Sigmoid colon (tissue), 7 donors: Measurements from ENCODE around the gene CSTPP1. TPM values are rescaled to one million over a fixed set of nuclear protein-coding genes. Genes with fewer than 3 reads are reported as not detected.

ENCODE experiments used
- DNase-seq: peaks from one replicate; pipeline ENCODE4 v3.0.0-alpha.2; 2019
- H3K27ac ChIP-seq, 4 donors: fragments of 200-600 bp; sonication (generic); one replicate each; pipeline ENCODE4 v1.5.1; 2016 to 2019; ENCODE audit warnings: mild to moderate bottlenecking in 1 of 4
- H3K27me3 ChIP-seq, 3 donors: fragments of 200-600 bp; sonication (generic); one replicate each; pipeline ENCODE4 v1.5.1; 2019; ENCODE audit warnings: mild to moderate bottlenecking in 1 of 3
- H3K36me3 ChIP-seq, 4 donors: fragments of 200-600 bp; sonication (generic); one replicate each; pipeline ENCODE4 v1.5.1; 2016 to 2019
- H3K4me1 ChIP-seq, 4 donors: fragments of 200-600 bp; sonication (generic); one replicate each; pipeline ENCODE4 v1.5.1; 2017 to 2019
- H3K4me3 ChIP-seq, 4 donors: fragments of 200-600 bp; sonication (generic); one replicate each; pipeline ENCODE4 v1.5.1; 2017 to 2019; ENCODE audit warnings: mild to moderate bottlenecking in 2 of 4, moderate library complexity in 1 of 4
- H3K9me3 ChIP-seq, 4 donors: fragments of 200-600 bp in 3 of 4; sonication (generic) in 3 of 4; one replicate each; pipeline versions ENCODE4 v1.5.1 to v1.6.1; 2013 to 2019
- CTCF ChIP-seq, 4 experiments: fragments of 450-650 bp in 3 of 4; fragments of 200-600 bp in 1 of 4; IDR thresholded peaks; one replicate each; pipeline ENCODE4 v1.5.1; 2016 to 2019; ENCODE audit warnings: antibody characterized with exemption in 4 of 4, mild to moderate bottlenecking in 3 of 4, moderate library complexity in 2 of 4
- EP300 ChIP-seq, 4 donors: sonication (generic); formaldehyde crosslinking; IDR thresholded peaks; one replicate each; pipeline ENCODE4 v1.6.1; 2017; ENCODE audit warnings: antibody characterized with exemption in 4 of 4
- POLR2A ChIP-seq, 2 donors: fragments of 450-650 bp; IDR thresholded peaks; one replicate each; pipeline ENCODE4 v1.6.1; 2016; ENCODE audit warnings: antibody characterized with exemption in 2 of 2, mild to moderate bottlenecking in 2 of 2, moderate library complexity in 2 of 2
- POLR2AphosphoS5 ChIP-seq, 4 donors: sonication (generic); formaldehyde crosslinking; IDR thresholded peaks; one replicate each; pipeline ENCODE4 v1.6.1; 2017; ENCODE audit warnings: antibody characterized with exemption in 4 of 4
- WGBS, 2 donors: extraction: QIAGEN DNeasy Blood & Tissue Kit; methylation state at CpG; one replicate each; pipeline ENCODE4 v1.1.7; 2013; 5-methylcytosine and 5-hydroxymethylcytosine counted together
- intact Hi-C: fragments of 100-400 bp; cut with DNase I; formaldehyde crosslinking; loops from one replicate; pipeline ENCODE4 v1.15.1; 2023
- polyA plus RNA-seq, 3 donors: library from polyadenylated mRNA; stranded (reverse); fragments of 200-250 nt; gene quantifications; one replicate each; pipeline ENCODE4 v1.2.3, GENCODE V29; 2013
- total RNA-seq, 4 donors: library from RNA; depleted of rRNA; stranded (reverse); fragments of >200 nt; gene quantifications; one replicate each; pipeline ENCODE4 v1.1.0, GENCODE V29; 2016
- donor health status: healthy with polysubstance abuse.
- donor health status: Bipolar disorder and iron deficiency.
- donor health status: healthy.

CSTPP1 gene
- total and polyA plus RNA-seq, 7 donors = 12.9 to 29.4 (median 22.8) TPM

- H3K36me3 ChIP-seq = no peaks in the 10 kb centered on the region
- no peak for DNase-seq
- WGBS, 2 donors = 70 to 78% methylated on average over 1 of the region's 1 CpG
- no peak for TF ChIP-seq POLR2AphosphoS5 (IDR thresholded peaks at IDR 0.05)
- TF ChIP-seq POLR2A (IDR thresholded peaks at IDR 0.05) = no peak
- no peak for TF ChIP-seq CTCF (IDR thresholded peaks at IDR 0.05)
- no peak for TF ChIP-seq EP300 (IDR thresholded peaks at IDR 0.05)
- peaks cover 0 to 12% (median 3%) of the 10 kb centered on the region in 4 donors for H3K4me1 ChIP-seq
- H3K9me3 ChIP-seq = no peaks in the 10 kb centered on the region
- intact Hi-C loops = no loop called here
- no peaks in the 10 kb centered on the region for H3K27me3 ChIP-seq
- no peak overlapping the region for H3K4me3 ChIP-seq
- no peak overlapping the region for H3K27ac ChIP-seq
These were observed 41.5 kb downstream of the CSTPP1 start for GRCh38 chr11:46978005-46978491.

GRCh38 chr11:46979358-46979757, 42.8 kb downstream of the CSTPP1 start:
- DNase-seq = no peak
- peaks cover 0 to 12% (median 6%) of the 10 kb centered on the region in 4 donors for H3K4me1 ChIP-seq
- intact Hi-C loops = no loop called here
- H3K4me3 ChIP-seq = no peak overlapping the region
- H3K9me3 ChIP-seq = no peaks in the 10 kb centered on the region
- WGBS, 2 donors = 77 to 84% methylated on average over 5 of the region's 5 CpGs
- no peaks in the 10 kb centered on the region for H3K27me3 ChIP-seq
- no peaks in the 10 kb centered on the region for H3K36me3 ChIP-seq
- TF ChIP-seq EP300 (IDR thresholded peaks at IDR 0.05) = no peak
- TF ChIP-seq POLR2A (IDR thresholded peaks at IDR 0.05) = no peak
- TF ChIP-seq CTCF (IDR thresholded peaks at IDR 0.05) = no peak
- TF ChIP-seq POLR2AphosphoS5 (IDR thresholded peaks at IDR 0.05) = no peak
- no peak overlapping the region for H3K27ac ChIP-seq

- intact Hi-C loops = no loop called here
- no peak for DNase-seq
- Histone ChIP-seq H3K27me3 (no peaks in the 10 kb centered on the region), H3K27ac (no peak overlapping the region), H3K36me3 (no peaks in the 10 kb centered on the region), H3K4me3 (no peak overlapping the region), H3K9me3 (no peaks in the 10 kb centered on the region), H3K4me1 (peaks cover 0 to 16% (median 8%) of the 10 kb centered on the region in 4 donors)
- no peak for TF ChIP-seq POLR2AphosphoS5 (IDR thresholded peaks at IDR 0.05)
- no peak for TF ChIP-seq POLR2A (IDR thresholded peaks at IDR 0.05)
- TF ChIP-seq CTCF (IDR thresholded peaks at IDR 0.05) = no peak
- no peak for TF ChIP-seq EP300 (IDR thresholded peaks at IDR 0.05)
- WGBS, 2 donors = 77 to 82% methylated on average over 3 of the region's 3 CpGs
These were observed 44.9 kb downstream of the CSTPP1 start for GRCh38 chr11:46981436-46981835.

- WGBS, 2 donors = 27 to 72% methylated on average over 2 of the region's 2 CpGs
- intact Hi-C loops = no loop called here
- TF ChIP-seq POLR2A (IDR thresholded peaks at IDR 0.05) = no peak
- TF ChIP-seq CTCF (IDR thresholded peaks at IDR 0.05) = no peak
- TF ChIP-seq EP300 (IDR thresholded peaks at IDR 0.05) = no peak
- TF ChIP-seq POLR2AphosphoS5 (IDR thresholded peaks at IDR 0.05) = no peak
- no peaks in the 10 kb centered on the region for H3K27me3 ChIP-seq
- peaks cover 0 to 11% (median 2%) of the 10 kb centered on the region in 4 donors for H3K4me1 ChIP-seq
- H3K4me3 ChIP-seq = no peak overlapping the region
- no peaks in the 10 kb centered on the region for H3K36me3 ChIP-seq
- no peak for DNase-seq
- no peak overlapping the region for H3K27ac ChIP-seq
- no peaks in the 10 kb centered on the region for H3K9me3 ChIP-seq
These were observed 46.4 kb downstream of the CSTPP1 start for GRCh38 chr11:46982797-46983452.
